MG63 (cell line): ENCODE data around the gene POLR3B. TPM values are rescaled to one million over a fixed set of nuclear protein-coding genes. Genes with fewer than 3 reads are reported as not detected.
"Not testable (repeated sequence)": the region's sequence is repeated elsewhere in the genome, so short reads cannot be mapped to it uniquely, and the experiment has no call there.

Experiments
- DNase-seq: peaks from one replicate; pipeline ENCODE4 v3.0.0-alpha.2; 2020
- H3K27me3 ChIP-seq: fragments of 250-450 bp; sonication (Bioruptor Pico); 2 replicates; pipeline ENCODE4 v1.5.1; 2020; ENCODE audit warnings: mild to moderate bottlenecking, moderate library complexity
- H3K36me3 ChIP-seq: fragments of 250-450 bp; sonication (Bioruptor Pico); 2 replicates; pipeline ENCODE4 v1.5.1; 2020; ENCODE audit warnings: mild to moderate bottlenecking, moderate library complexity
- H3K4me3 ChIP-seq: fragments of 250-450 bp; sonication (Bioruptor Pico); 2 replicates; pipeline ENCODE4 v1.5.1; 2020; ENCODE audit warnings: mild to moderate bottlenecking, moderate library complexity
- H3K9me3 ChIP-seq: fragments of 250-450 bp; sonication (Bioruptor Pico); 2 replicates; pipeline ENCODE4 v1.5.1; 2020; ENCODE audit warnings: mild to moderate bottlenecking, moderate library complexity
- total RNA-seq: library from RNA; depleted of rRNA; stranded (reverse); fragments of >200 nt; shearing (Covaris generic); gene quantifications from 2 replicates; pipeline ENCODE4 v1.2.3, GENCODE V29; 2014; ENCODE audit warnings: low replicate concordance

The POLR3B gene
- total RNA-seq, 1 experiment from 2014 or later: 7.7 TPM

DNA sequence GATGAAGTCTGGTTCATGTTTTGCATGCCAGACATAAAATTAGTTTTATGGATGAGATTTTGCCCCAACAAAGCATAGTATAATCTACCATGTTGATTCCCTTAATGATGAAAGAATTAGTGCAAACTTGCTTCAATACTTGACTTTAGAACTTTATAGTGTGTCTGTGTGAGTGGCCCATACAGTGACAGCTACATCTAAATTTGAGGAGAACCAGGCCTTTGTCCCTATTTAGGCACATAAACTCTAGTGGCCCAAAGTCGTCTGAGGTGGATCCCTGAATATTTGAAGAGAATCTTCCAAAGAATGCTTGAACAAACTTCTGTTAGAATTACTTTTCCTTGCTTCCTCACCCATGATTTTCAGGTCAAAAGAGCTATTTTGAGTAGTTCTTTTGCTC, 70.4 kb downstream of the POLR3B start:
- no peak overlapping the region for H3K4me3 ChIP-seq
- H3K27me3 ChIP-seq: no peaks in the 10 kb centered on the region
- no peaks in the 10 kb centered on the region for H3K9me3 ChIP-seq
- H3K36me3 ChIP-seq: peaks cover 8% of the 10 kb centered on the region; the same call in 1 of the 2 replicates
- DNase-seq: no peak

DNA sequence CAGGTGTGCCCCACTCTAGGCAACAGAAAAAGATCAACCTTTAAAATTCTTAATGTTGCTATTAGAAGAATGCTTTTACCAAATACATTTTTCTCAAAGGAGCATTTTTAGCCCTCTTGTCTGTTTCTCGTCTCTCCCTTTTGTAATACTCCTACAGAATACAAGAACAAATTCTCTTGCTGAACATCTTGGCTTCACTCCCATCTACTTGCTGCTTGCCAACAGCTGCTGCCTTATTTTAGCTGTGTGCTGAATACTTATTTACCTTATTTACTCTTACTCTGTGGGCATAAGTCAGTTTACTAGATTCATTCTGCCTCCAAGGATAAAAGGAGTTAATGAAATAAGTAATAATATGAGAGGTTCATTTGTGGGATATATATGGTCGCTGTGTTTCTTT, 70.8 kb downstream of the POLR3B start:
- no peak for DNase-seq
- Histone ChIP-seq H3K4me3 (no peak overlapping the region), H3K27me3 (no peaks in the 10 kb centered on the region), H3K36me3 (peaks cover 8% of the 10 kb centered on the region; the same call in 1 of the 2 replicates), H3K9me3 (no peaks in the 10 kb centered on the region)

DNA sequence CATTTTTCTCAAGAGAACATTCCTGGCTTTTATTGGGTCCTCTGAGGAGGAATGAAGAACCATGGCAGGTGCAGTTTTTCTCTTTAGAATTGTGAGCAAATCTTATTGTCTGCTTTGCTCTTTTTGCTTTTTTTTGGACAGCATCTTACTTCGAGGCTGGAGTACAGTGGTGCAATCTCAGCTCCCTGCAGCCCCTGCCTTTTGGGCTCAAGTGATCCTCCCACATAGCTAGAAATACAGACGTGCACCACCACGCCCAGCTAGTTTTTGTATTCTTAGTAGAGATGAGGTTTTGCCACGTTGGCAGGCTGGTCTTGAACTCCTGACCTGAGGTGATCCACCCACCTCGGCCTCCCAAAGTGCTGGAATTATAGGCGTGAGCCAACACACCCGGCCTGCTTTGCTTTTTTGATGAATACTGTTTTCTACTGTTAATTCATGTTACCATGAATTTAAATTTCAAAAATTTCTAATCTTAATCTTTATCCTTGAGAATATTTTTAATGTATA, 71.5 kb downstream of the POLR3B start:
- Histone ChIP-seq H3K4me3 (no peak overlapping the region), H3K36me3 (peaks cover 8% of the 10 kb centered on the region; the same call in 1 of the 2 replicates), H3K9me3 (no peaks in the 10 kb centered on the region), H3K27me3 (no peaks in the 10 kb centered on the region)
- no peak for DNase-seq

DNA sequence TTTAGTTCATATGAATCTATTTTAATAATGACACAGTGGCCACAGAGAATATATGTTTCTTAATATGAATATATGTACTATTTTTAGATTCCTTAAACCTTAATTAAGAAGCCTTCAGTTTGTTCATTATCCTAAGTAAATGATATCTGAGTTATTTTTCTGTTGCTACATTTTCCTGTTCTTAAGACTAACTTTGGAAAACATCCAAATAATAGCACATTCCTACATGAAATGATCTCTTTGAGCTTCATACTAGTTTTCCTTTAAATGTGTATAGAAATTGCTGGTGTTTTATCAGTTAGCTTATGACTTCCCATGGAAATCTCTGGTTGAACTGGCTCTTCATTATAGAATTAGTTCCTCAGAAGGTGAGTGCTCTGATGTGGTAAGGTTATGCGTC, 72.1 kb downstream of the POLR3B start:
- H3K27me3 ChIP-seq: no peaks in the 10 kb centered on the region
- H3K9me3 ChIP-seq: no peaks in the 10 kb centered on the region
- H3K4me3 ChIP-seq: no peak overlapping the region
- no peak for DNase-seq
- H3K36me3 ChIP-seq: peaks cover 10% of the 10 kb centered on the region

DNA sequence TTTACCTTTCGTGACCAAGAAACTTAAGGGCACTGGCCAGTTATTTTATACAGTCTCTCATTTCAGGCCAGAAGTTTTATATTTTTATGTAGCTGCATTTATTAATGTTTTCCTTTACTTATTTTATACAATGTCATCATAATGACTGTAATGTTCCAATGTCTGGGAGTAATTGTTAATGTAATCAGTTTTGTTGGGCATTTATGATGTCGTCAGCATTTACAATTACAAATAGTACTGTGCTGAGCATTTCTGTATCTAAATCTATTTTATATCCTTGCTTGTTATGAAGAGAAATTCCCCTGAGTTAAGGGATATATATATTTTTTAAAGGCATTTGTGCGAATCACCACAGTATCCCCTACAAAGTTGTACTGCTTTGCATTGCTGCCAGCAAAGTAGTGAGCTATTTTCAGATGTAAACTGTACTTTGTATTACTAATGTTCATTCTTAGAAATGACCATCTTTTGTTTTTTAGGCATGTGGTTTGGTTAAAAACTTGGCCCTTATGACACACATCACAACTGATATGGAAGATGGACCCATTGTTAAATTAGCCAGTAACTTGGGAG, 74.4 kb downstream of the POLR3B start:
- no peaks in the 10 kb centered on the region for H3K27me3 ChIP-seq
- H3K9me3 ChIP-seq: no peaks in the 10 kb centered on the region
- peaks cover 12% of the 10 kb centered on the region for H3K36me3 ChIP-seq
- no peak overlapping the region for H3K4me3 ChIP-seq
- no peak for DNase-seq

DNA sequence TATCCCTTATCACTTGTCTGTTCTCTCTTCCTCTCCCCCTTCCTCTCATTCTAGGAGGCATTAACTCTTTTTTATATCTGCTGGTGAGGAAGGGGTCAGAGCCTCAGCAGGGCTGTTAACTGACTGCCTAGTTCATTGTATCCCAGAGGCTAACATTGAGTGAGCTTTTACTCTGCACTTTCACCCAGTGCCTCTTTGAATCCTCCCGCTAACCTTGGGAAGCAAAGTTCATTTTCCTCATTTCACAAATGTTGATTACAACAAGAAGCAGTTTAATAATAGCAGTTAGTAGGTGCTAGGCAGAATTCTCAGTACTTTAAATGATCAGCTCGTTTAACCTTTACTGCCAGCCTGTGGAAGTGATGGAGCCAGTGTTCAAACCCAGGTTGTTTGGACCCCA, 75.5 kb downstream of the POLR3B start:
- DNase-seq: no peak
- Histone ChIP-seq H3K27me3 (no peaks in the 10 kb centered on the region), H3K36me3 (peaks cover 14% of the 10 kb centered on the region), H3K9me3 (no peaks in the 10 kb centered on the region), H3K4me3 (no peak overlapping the region)

DNA sequence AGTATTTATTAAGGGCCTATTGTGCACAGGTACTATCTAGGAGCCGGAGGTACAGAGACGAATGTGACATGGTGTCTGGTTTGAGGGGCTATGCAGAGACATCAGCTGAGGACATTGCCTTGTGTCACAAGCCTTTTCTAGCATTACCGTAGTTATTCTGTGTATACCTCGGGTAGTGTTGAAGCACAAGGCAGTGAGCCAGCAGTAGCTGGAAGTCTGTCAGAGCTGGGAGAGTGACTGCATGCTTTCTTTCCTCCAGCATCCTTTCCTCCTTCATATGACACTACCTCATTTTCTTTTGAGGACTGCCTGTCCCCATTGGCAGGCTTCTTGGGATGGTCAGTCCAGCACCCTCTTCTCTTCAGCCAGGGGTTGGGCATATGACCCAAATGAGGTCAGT, 77.0 kb downstream of the POLR3B start:
- DNase-seq: no peak
- H3K9me3 ChIP-seq: no peaks in the 10 kb centered on the region
- H3K27me3 ChIP-seq: no peaks in the 10 kb centered on the region
- no peak overlapping the region for H3K4me3 ChIP-seq
- H3K36me3 ChIP-seq: peaks cover 16% of the 10 kb centered on the region

DNA sequence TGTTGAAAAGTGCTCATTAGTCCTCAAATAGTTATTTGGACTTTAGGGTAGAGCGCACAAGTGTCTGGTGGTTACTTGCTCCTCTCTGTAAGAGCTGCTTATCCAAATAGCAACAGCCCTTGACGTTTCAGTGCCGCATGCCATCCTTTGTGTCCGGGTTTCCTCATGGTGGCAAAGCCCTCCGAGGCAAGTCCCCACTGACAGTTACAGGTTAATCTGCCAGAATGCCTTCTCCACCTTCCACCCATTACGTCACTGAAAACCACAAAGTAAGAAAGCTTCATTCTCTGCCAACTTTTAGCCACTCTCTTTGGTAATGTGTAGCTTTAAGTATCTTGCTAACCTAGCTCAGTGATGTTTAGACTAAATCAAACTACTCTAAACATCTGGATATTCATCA, 78.6 kb downstream of the POLR3B start:
- peaks cover 13% of the 10 kb centered on the region for H3K36me3 ChIP-seq
- no peak for DNase-seq
- H3K27me3 ChIP-seq: no peaks in the 10 kb centered on the region
- no peak overlapping the region for H3K4me3 ChIP-seq
- H3K9me3 ChIP-seq: no peaks in the 10 kb centered on the region

DNA sequence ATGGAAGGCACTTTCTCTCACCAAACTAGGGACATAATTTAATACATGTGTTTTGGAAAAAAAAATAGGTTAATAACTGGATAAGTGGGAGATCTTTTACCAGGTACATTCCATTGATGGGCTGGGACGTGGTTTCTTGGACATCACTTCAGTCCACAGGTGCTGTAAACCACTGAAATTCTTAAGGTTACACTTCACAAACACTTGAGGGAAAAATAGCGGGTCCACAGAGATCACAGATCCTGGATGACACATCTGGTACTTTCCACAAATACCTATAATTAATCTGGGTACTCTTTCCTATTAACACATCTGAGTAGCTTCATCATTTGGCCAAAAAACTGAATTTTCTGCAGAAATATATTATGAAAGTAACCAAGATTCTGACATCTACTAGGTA, 85.0 kb downstream of the POLR3B start:
- Histone ChIP-seq H3K9me3 (no peaks in the 10 kb centered on the region), H3K4me3 (no peak overlapping the region), H3K27me3 (no peaks in the 10 kb centered on the region), H3K36me3 (peaks cover 7% of the 10 kb centered on the region)
- DNase-seq: no peak

DNA sequence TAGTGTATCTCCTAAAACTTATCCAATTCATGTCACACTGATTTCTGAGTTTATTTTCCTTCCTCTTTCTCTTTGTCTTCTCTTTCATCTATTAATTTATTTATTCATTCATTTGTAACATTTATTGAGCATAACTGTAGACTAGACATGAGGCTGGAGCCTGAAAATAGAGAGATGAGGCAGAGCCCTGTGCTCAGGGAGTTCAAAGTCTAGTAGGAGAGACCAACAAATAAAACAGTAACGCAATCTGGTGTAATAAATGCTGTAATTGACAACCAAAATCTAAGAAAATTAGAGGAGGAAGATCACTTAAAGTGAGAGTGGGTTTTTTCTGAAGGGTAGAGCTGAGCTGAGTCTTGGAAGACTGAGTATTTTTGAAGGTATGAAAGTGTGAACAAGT, 87.5 kb downstream of the POLR3B start:
- peaks cover 9% of the 10 kb centered on the region for H3K36me3 ChIP-seq
- H3K27me3 ChIP-seq: no peaks in the 10 kb centered on the region
- no peaks in the 10 kb centered on the region for H3K9me3 ChIP-seq
- no peak overlapping the region for H3K4me3 ChIP-seq
- DNase-seq: no peak

DNA sequence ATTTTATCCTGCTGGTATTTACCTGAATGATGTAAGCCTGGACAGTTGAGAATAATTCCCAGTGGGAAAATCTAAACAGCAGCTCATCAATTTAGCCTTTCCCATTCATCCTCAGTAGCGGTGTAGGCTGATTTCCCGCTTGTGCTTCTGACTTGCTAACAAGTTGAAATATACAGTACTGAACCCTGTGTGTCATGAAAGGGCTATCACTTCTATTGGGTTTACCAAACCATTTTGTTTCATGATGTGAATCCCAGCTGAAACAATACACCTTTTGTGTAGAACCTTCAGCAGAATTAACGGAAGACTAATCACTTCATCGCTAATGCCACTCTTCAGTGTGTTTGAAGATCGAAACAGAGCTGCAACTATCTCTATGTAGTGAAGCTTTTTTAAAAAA, 88.4 kb downstream of the POLR3B start:
- H3K9me3 ChIP-seq: no peaks in the 10 kb centered on the region
- DNase-seq: no peak
- no peaks in the 10 kb centered on the region for H3K27me3 ChIP-seq
- peaks cover 15% of the 10 kb centered on the region for H3K36me3 ChIP-seq
- no peak overlapping the region for H3K4me3 ChIP-seq

DNA sequence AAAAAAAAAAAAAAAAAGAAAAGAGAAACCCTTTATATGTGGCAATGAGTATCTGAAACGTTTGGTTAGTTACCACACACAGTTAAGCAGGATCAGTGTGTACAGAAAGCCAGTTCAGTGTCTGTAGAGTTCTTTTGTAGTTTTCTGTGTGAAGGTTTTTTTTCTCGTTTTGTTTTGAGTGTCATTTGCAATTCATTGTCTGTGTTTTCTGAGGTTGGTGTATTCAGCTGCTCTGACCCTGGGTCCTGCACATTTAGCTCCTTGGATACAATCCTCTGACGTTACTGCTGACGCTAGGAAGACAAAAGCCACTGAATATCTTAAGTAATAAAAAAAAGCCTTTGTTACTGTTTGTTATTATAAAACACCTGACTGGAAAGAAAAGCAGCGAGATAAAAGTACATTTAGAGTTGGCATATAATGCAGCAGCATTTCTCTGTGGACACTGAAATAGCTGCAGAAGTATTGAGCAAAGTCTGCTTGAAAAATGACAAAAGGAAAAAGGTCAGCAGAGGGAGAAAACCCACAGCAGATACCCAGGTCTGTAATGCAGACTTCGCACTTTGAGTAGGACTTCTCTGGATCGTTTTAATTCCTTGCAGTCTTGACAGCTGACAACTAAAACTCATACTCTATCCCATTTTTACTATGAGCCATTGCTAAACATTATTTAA, 89.0 kb downstream of the POLR3B start:
- H3K36me3 ChIP-seq: peaks cover 15% of the 10 kb centered on the region
- no peaks in the 10 kb centered on the region for H3K9me3 ChIP-seq
- DNase-seq: no peak
- no peak overlapping the region for H3K4me3 ChIP-seq
- H3K27me3 ChIP-seq: no peaks in the 10 kb centered on the region

DNA sequence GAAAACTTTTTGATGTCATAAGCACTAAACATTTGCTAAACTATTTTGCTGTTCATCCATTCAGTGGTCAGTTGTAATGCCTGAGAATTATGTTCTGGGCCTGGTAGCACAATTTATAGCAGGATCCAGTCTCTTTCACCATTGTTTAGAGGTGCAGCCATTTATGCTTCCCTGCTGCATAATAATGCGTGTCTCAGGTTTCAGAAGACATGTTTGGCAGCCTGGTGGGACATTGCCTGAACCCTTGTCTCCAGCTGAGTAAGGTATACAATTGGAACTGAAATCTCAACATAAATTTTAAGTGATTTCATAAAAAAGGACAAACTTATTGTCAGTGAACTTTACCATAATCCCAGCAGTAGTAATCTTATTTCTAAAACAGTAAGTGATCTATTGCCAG, 94.8 kb downstream of the POLR3B start:
- Histone ChIP-seq H3K9me3 (no peaks in the 10 kb centered on the region), H3K36me3 (peaks cover 24% of the 10 kb centered on the region), H3K4me3 (no peak overlapping the region), H3K27me3 (no peaks in the 10 kb centered on the region)
- DNase-seq: no peak

DNA sequence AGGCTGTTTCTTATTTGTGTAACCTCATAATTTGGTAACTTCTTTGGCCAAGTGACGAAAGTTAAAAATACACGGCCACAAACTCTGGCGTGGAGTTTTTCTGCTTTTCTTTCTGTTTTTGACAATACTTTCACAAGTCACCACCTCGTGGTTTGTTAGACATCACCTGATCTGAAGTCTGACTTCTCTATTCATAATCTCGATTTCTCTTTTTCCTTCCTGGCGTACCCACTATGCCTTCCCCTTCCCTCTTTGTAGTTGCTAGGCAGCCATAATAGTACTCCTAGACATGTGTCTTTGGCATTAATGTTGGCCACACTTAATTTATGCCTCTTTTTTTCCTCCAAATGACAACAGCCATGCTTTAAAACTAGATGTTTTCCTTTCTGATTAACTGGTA, 97.6 kb downstream of the POLR3B start:
- peaks cover 27% of the 10 kb centered on the region for H3K36me3 ChIP-seq
- H3K27me3 ChIP-seq: no peaks in the 10 kb centered on the region
- H3K9me3 ChIP-seq: no peaks in the 10 kb centered on the region
- H3K4me3 ChIP-seq: no peak overlapping the region
- no peak for DNase-seq

DNA sequence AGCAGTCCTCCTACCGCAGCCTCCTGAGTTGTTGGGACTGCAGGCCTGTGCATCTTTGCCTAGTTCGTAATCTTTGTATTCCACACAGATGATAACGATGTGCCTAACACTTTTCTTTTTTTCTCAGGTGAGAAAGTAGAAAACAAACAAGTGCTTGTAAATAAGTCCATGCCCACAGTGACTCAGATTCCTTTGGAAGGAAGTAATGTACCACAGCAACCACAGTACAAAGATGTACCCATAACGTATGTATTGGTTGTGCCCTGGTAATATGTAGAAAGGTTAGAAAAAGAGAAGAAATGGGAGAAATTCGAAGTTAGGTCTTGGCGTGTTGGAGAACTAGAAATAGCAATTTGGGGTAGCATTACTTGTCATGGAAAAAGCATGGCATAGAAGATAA, 101.6 kb downstream of the POLR3B start:
- peaks cover 25% of the 10 kb centered on the region for H3K36me3 ChIP-seq
- no peaks in the 10 kb centered on the region for H3K27me3 ChIP-seq
- no peak overlapping the region for H3K4me3 ChIP-seq
- H3K9me3 ChIP-seq: no peaks in the 10 kb centered on the region
- no peak for DNase-seq

DNA sequence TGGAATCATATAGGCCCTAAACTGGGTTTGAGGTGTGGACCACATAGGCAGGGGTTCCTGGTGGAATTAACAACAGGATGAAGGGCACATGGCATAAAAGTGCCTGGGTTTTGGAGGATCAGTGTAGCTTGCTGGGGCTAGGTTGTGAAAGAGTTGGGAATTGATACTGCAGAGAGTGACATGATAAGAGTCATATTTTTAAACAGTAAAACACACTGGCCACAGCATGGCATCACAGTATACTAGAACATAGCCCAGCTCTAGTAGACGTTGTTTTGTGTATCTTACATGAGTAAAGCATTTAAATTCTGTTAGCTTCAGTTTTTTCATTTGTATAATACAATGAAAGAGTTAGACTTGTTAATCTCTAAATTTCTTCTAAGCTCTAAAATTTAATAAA, 102.0 kb downstream of the POLR3B start:
- no peak overlapping the region for H3K4me3 ChIP-seq
- no peaks in the 10 kb centered on the region for H3K9me3 ChIP-seq
- no peaks in the 10 kb centered on the region for H3K27me3 ChIP-seq
- DNase-seq: no peak
- peaks cover 25% of the 10 kb centered on the region for H3K36me3 ChIP-seq

DNA sequence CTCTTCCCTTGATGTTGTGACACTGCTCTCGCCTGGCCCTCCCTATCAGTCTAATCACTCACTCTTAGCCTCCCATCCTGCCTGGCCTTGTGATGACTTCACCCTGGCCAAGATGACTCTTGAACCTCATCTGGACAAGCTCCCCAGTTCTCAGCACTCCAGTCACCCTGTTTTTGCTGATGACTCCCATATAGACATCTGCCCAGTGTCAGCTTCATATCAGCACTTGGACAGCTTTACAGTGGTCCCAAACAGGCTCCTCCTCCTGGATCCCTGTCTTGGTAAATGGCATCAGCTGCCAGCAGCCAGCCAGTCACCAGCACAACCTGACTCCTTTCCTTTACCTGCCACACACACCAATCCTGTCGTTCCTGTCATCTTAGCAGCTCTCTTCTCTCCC, 104.2 kb downstream of the POLR3B start:
- DNase-seq: no peak
- no peaks in the 10 kb centered on the region for H3K27me3 ChIP-seq
- H3K9me3 ChIP-seq: no peaks in the 10 kb centered on the region

DNA sequence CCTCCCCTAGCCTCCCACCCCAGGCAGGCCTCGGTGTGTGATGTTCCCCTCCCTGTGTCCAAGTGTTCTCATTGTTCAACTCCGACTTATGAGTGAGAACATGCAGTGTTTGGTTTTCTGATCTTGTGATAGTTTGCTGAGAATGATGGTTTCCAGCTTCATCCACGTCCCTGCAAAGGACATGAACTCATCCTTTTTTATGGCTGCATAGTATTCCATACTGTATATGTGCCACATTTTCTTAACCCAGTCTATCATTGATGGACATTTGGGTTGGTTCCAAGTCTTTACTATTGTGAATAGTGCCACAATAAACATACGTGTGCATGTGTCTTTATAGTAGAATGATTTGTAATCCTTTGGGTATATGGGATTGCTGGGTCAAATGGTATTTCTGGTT, 108.1 kb downstream of the POLR3B start:
- H3K4me3 ChIP-seq, H3K9me3 ChIP-seq, H3K27me3 ChIP-seq, DNase-seq: not testable (repeated sequence)
- peaks cover 15% of the 10 kb centered on the region for H3K36me3 ChIP-seq

More for the DNA sequence above, 104.2 kb downstream of the POLR3B start:
- Histone ChIP-seq H3K36me3 (peaks cover 24% of the 10 kb centered on the region), H3K4me3 (no peak overlapping the region)
